ENCODE data around the gene CAMK2D.
A peak's percentile ranks its signal among the peaks of the same experiment; 100 is the strongest.

The CAMK2D gene

GRCh38 chr4:113563691-113564378 lies 197.7 kb downstream of the CAMK2D start:
- in situ Hi-C loops (cut with HindIII; ENCODE audit: low pct_ligation_motif_present, low pct_unique_long_range_greater_than_20kb, low sequenced_read_pairs), result no loop called here
- no peak for DNase-seq

GRCh38 chr4:113561758-113562157 lies 199.8 kb downstream of the CAMK2D start:
- no peak for DNase-seq
- in situ Hi-C loops (cut with HindIII; ENCODE audit: low pct_ligation_motif_present, low pct_unique_long_range_greater_than_20kb, low sequenced_read_pairs), result no loop called here

GRCh38 chr4:113561092-113561491 lies 200.4 kb downstream of the CAMK2D start:
- in situ Hi-C loops (cut with HindIII; ENCODE audit: low pct_ligation_motif_present, low pct_unique_long_range_greater_than_20kb, low sequenced_read_pairs), result no loop called here
- no peak for DNase-seq

GRCh38 chr4:113560579-113560978 lies 201.0 kb downstream of the CAMK2D start:
- in situ Hi-C loops (cut with HindIII; ENCODE audit: low pct_ligation_motif_present, low pct_unique_long_range_greater_than_20kb, low sequenced_read_pairs), result no loop called here
- DNase-seq, result no peak

- no peak for DNase-seq
- in situ Hi-C loops (cut with HindIII; ENCODE audit: low pct_ligation_motif_present, low pct_unique_long_range_greater_than_20kb, low sequenced_read_pairs), result no loop called here
These were observed 201.6 kb downstream of the CAMK2D start for GRCh38 chr4:113559947-113560346.

GRCh38 chr4:113556382-113557134 lies 205.0 kb downstream of the CAMK2D start:
- in situ Hi-C loops (cut with HindIII; ENCODE audit: low pct_ligation_motif_present, low pct_unique_long_range_greater_than_20kb, low sequenced_read_pairs), result no loop called here
- DNase-seq, result no peak

- no peak for DNase-seq
- in situ Hi-C loops (cut with HindIII; ENCODE audit: low pct_ligation_motif_present, low pct_unique_long_range_greater_than_20kb, low sequenced_read_pairs), result no loop called here
These were observed 205.7 kb downstream of the CAMK2D start for GRCh38 chr4:113555868-113556267.

GRCh38 chr4:113553082-113553481 lies 208.5 kb downstream of the CAMK2D start:
- DNase-seq, result no peak
- in situ Hi-C loops (cut with HindIII; ENCODE audit: low pct_ligation_motif_present, low pct_unique_long_range_greater_than_20kb, low sequenced_read_pairs), result no loop called here

- in situ Hi-C loops (cut with HindIII; ENCODE audit: low pct_ligation_motif_present, low pct_unique_long_range_greater_than_20kb, low sequenced_read_pairs), result no loop called here
- DNase-seq, result no peak
These were observed 211.0 kb downstream of the CAMK2D start for GRCh38 chr4:113550510-113550909.

GRCh38 chr4:113548303-113548702 lies 213.2 kb downstream of the CAMK2D start:
- DNase-seq, result no peak
- in situ Hi-C loops (cut with HindIII; ENCODE audit: low pct_ligation_motif_present, low pct_unique_long_range_greater_than_20kb, low sequenced_read_pairs), result no loop called here

GRCh38 chr4:113547487-113548042 lies 214.0 kb downstream of the CAMK2D start:
- in situ Hi-C loops (cut with HindIII; ENCODE audit: low pct_ligation_motif_present, low pct_unique_long_range_greater_than_20kb, low sequenced_read_pairs), result no loop called here
- DNase-seq, result peak; percentile 90

- in situ Hi-C loops (cut with HindIII; ENCODE audit: low pct_ligation_motif_present, low pct_unique_long_range_greater_than_20kb, low sequenced_read_pairs), result no loop called here
- no peak for DNase-seq
These were observed 219.6 kb downstream of the CAMK2D start for GRCh38 chr4:113541933-113542332.

GRCh38 chr4:113540859-113541258 lies 220.7 kb downstream of the CAMK2D start:
- in situ Hi-C loops (cut with HindIII; ENCODE audit: low pct_ligation_motif_present, low pct_unique_long_range_greater_than_20kb, low sequenced_read_pairs), result no loop called here
- DNase-seq, result no peak

- DNase-seq, result no peak
- in situ Hi-C loops (cut with HindIII; ENCODE audit: low pct_ligation_motif_present, low pct_unique_long_range_greater_than_20kb, low sequenced_read_pairs), result no loop called here
These were observed 222.1 kb downstream of the CAMK2D start for GRCh38 chr4:113539408-113539807.

GRCh38 chr4:113537628-113538027 lies 223.9 kb downstream of the CAMK2D start:
- DNase-seq, result no peak
- in situ Hi-C loops (cut with HindIII; ENCODE audit: low pct_ligation_motif_present, low pct_unique_long_range_greater_than_20kb, low sequenced_read_pairs), result no loop called here

- in situ Hi-C loops (cut with HindIII; ENCODE audit: low pct_ligation_motif_present, low pct_unique_long_range_greater_than_20kb, low sequenced_read_pairs), result no loop called here
- no peak for DNase-seq
These were observed 224.3 kb downstream of the CAMK2D start for GRCh38 chr4:113537203-113537602.

- no peak for DNase-seq
- in situ Hi-C loops (cut with HindIII; ENCODE audit: low pct_ligation_motif_present, low pct_unique_long_range_greater_than_20kb, low sequenced_read_pairs), result no loop called here
These were observed 226.8 kb downstream of the CAMK2D start for GRCh38 chr4:113534711-113535110.

GRCh38 chr4:113531572-113531971 lies 230.0 kb downstream of the CAMK2D start:
- DNase-seq, result no peak
- in situ Hi-C loops (cut with HindIII; ENCODE audit: low pct_ligation_motif_present, low pct_unique_long_range_greater_than_20kb, low sequenced_read_pairs), result no loop called here

GRCh38 chr4:113528395-113528794 lies 233.1 kb downstream of the CAMK2D start:
- in situ Hi-C loops (cut with HindIII; ENCODE audit: low pct_ligation_motif_present, low pct_unique_long_range_greater_than_20kb, low sequenced_read_pairs), result no loop called here
- DNase-seq, result no peak

- in situ Hi-C loops (cut with HindIII; ENCODE audit: low pct_ligation_motif_present, low pct_unique_long_range_greater_than_20kb, low sequenced_read_pairs), result no loop called here
- DNase-seq, result no peak
These were observed 236.0 kb downstream of the CAMK2D start for GRCh38 chr4:113525521-113525920.

All from ACHN (cell line).